Erythroblast (primary cell): ENCODE results near the gene PPP4R1.

Source experiments
- GATA1 ChIP-seq: IDR thresholded peaks from 2 replicates; pipeline ENCODE4 v1.6.1; 2011; ENCODE audit warnings: low read depth, mild to moderate bottlenecking, control low read depth, low read length, moderate library complexity
- POLR2A ChIP-seq: IDR thresholded peaks from 2 replicates; pipeline ENCODE4 v1.6.1; 2011; ENCODE audit warnings: mild to moderate bottlenecking, low read length

GRCh38 chr18:9571546-9571945 lies 42.8 kb downstream of the PPP4R1 start:
- no peak for TF ChIP-seq POLR2A
- no peak for TF ChIP-seq GATA1
